CD4-positive, alpha-beta T cell treated with Interleukin-17A for 1 hour (primary cell): ENCODE data around the gene DRC7.

ENCODE experiments used
- DNase-seq: peaks from one replicate; pipeline ENCODE4 v3.0.0-alpha.2; 2020

DRC7 gene

DNA sequence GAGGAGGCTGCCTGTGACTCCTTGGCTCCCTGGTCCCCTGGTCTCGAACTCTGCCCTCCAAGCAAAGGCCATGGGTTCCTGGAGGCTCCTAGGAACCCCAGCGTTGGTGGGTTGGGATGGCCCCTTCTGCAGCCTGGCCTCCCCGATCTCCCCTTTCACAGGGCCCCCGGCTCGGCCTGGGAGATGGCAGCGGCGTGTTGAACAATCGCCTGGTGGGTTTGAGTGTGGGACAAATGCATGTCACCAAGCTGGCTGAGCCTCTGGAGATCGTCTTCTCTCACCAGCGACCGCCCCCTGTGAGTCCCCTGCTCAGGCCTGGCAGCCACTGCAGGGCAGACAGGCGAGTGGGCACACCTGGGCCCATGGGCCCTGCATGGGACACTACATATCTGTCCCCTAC lies 15.6 kb upstream of the DRC7 start:
- no peak for DNase-seq

- DNase-seq, result no peak
These were observed 14.7 kb upstream of the DRC7 start for GRCh38 chr16:57679767-57680482.

- DNase-seq, result no peak
These were observed 13.7 kb upstream of the DRC7 start for GRCh38 chr16:57680842-57681375.

DNA sequence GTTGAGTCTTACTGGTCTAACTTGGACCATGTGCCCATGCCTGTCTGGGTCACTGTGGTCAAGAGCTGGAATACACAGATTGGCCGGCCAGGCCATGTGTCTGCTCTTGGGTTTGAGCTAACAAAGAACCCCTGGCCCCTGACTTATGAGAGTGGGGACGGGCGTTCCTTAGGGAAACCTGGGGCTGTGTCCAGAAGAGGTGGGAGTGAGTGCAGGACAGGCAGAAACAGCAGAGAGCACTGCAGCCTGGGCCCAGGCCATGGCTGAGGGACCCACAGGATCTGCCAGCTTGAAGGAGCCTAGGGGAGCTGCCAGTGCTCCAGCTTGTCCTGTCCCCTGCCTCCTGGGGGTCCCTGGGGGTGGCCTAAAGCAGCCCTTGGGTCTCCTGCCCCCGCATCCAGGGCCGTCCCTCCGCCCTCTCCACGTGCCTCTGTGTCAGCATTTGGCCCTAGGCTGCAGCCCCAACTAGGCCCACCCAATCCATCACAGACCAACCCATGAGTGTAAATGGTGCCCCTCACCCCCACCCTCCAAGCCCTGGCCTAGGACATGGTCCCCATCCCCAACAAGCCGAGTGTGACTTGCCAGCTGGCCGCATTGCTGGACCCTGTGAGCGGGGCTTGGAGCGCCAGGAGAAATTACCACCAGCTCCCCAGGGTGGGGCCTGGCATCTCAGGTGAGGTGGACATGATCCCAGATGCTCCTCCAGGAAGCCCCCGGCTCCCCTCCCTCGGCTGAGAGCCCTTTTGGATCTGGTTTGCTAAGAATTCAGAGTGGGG lies 12.5 kb upstream of the DRC7 start:
- no peak for DNase-seq

DNA sequence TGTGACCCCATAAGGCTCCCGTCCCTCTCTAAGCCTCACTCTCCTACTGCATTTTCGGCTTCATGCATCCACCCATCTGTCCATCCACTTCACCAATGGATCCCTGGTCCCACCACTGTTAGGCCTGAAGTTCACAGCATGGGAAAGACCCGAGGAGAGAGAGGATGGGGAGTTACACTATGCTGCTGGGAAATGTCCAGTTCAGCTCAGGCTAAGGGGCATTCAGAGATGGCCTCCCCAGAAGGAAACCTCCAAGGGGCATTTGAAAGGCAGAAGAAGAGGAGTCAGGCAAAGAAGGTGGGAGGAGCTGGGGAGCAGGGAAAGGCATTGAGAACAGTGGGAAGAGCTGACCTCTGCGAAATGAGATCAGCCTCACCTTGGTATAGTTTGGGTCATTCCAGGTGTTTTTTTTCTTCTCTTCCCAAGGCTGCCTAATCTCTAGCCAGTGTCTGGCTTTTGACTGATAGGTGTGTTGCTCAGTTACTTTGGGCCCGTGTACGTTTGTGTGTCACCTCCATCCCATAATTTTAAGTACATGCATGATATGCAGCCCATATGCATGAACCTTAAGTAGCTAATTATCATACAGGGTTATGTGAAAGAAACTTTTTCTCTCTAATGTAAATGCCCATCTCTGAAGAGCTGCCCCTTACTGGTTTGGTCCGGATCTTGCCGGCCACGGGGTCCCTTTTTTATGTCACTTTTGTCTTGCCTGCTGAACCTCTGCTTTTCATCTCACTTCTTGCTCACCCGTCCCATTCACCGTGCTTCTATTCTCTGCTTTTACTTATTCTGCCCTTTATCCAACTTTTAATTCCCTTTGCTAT lies 11.6 kb upstream of the DRC7 start:
- no peak for DNase-seq

GRCh38 chr16:57683636-57684545 lies 10.7 kb upstream of the DRC7 start:
- no peak for DNase-seq

- no peak for DNase-seq
These were observed 9.8 kb upstream of the DRC7 start for GRCh38 chr16:57684626-57685358.

GRCh38 chr16:57685633-57686032 lies 9.0 kb upstream of the DRC7 start:
- no peak for DNase-seq

- DNase-seq, result no peak
These were observed 8.0 kb upstream of the DRC7 start for GRCh38 chr16:57686577-57686976.

- DNase-seq, result no peak
These were observed 7.2 kb upstream of the DRC7 start for GRCh38 chr16:57687363-57687929.

- no peak for DNase-seq
These were observed 6.1 kb upstream of the DRC7 start for GRCh38 chr16:57688487-57688986.

DNA sequence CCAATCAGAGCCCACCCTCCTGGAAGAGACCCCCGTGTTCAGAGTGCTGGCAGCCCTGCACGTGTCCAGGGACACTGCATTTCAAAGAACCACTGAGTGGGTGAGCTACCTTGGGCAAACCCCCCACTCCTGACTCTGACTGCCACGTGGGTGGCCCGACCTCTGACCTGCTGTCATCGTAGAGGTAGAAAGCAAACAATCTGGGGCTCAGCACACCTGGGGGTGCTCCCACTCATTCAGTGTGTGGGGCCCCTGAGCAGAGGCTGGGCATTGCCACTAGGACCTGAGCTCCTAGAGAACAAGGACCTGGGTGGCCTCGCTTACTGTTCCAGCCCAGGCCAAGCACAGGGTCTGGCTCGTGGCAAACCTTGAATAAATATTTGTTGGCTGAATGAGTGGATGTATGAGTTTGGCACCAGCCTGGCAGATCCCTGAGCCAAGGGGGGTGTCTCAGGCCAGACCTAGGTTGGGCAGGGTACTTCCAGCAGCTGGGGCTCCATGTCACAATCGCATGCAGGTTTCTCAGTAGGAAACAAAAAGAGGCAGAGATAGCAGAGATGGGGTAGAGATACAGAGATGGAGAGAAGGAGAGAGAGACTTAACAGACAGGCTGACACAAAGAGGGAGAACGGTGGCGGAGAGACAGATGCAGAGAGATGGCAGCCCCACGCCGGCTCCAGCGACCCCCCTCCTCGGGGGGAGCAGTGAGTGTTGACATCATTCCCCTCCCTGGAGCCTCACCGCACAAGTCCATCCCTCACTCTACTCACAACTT lies 5.4 kb upstream of the DRC7 start:
- DNase-seq, result no peak

DNA sequence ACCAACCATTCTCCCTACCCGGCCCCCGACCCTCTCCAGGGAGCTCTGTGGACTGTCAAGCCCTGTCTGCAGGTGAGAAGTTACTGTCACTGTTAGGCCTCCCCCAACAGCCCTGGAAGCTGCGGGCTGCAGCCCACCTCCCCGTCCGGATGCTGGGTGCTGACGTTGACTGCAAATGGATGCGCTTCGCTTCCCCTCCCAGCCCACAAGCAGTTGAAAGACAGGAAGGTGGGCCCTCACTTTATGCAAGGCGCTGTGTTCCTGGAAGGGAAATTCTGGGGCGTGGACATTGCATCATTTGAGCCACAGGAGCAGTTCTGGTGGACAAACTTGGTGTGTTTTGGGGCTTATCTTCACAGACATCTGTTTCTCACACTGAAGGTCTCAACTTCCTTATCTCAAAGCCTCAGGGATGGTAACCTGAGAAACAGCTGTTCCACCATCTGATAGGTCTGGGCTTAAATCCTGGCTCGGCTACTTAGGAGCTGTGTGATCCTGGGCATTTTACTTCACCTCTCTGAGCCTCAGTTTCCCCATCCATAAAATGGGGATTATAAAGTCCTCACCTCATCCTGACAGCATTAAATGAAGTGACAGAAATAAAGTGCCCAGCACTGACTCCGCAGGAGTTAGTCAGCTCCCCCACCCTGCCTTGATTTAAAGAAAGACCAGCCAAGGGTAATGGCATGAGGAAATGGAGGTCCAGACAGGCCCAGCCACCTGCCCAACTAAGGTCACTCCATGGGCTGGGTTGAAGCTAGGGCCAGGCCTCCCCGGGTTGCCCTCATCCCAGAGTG lies 4.6 kb upstream of the DRC7 start:
- peak; percentile 59 for DNase-seq

DNA sequence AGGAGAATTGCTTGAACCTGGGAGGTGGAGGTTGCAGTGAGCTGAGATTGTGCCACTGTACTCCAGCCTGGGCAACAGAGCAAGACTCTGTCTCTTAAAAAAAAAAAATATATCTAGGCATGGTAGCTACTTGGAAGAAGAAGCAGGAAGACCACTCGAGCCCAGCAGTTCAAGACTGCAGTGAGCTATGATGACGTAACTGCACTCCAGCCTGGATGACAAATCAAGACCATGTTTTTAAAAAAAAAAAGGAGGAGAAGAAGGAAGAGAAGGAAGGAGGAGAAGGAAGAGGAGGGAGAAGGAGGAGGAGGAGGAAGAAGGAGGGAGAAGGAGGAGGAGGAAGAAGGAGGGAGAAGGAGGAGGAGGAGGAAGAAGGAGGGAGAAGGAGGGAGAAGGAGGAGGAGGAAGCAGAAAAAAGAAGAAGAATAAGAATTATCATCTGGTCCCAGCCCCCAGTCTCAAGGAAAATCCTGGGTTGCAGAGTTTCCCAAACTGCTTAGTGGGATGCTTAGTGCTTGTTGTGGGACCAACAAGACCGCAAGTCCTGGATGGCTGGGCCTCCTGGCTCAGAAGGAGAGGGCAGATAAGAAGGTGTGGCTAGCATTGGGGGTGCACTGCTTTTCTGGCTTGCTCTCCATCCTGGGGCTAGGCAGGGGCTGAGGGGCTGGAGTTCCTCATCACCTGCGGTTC lies 3.7 kb upstream of the DRC7 start:
- no peak for DNase-seq

DNA sequence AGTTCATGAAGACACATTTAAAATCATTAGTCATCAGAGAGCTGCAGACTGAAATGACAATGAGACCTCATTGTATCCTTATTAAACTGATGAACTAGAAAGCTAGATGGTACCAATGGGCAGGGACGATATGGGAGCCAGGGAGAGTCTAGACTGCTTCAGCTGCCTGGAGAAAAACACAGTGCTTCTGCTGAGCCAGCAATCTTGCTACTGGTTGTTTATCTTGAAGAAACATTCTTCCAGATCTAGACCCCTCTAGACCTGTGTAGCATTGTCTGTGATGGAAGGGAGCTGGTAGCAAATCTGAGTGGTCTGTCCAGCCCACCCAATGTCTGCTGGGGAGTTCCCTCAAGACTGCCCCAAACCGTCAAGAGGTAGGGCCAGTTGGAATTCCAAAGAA lies 2.0 kb upstream of the DRC7 start:
- DNase-seq, result no peak

DNA sequence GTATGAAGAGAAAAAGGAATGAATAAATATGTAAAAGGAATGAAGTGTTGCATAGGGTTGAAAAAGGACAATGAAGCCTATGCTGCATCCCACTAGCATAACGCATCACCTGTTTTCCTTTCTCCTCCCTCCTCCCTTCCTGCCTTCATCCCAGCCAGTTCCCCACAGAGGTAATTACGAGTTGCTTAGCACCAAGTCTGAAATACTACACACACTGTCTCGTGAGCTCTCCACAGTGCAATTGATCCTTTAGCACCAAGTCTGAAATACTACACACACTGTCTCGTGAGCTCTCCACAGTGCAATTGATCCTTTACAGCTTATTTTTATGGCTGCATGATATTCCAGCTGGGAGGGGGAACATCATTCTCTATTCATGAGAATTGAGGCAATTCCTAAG lies 1.1 kb upstream of the DRC7 start:
- DNase-seq, result no peak

GRCh38 chr16:57694231-57694724 lies 328 bp upstream of the DRC7 start:
- no peak for DNase-seq

DNA sequence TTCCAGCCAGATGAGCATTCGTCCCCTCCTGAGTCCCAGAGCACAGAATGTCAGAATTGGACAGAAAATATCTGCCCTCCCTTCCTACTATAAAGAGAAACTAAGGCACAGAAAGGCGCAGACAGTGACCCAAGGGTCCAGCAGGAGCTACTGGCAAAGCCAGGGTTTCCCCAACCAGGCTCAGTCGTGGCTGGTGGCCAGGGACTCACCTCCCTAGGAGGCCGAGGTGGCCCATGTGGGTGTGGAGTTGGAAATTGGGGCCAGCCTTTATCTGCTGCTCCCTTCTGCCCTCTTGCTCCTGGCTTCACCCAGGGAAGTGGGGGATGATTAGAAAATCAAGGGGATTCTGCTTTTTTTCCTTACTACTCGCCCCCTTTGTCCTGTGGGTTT lies 1.1 kb downstream of the DRC7 start:
- no peak for DNase-seq

DNA sequence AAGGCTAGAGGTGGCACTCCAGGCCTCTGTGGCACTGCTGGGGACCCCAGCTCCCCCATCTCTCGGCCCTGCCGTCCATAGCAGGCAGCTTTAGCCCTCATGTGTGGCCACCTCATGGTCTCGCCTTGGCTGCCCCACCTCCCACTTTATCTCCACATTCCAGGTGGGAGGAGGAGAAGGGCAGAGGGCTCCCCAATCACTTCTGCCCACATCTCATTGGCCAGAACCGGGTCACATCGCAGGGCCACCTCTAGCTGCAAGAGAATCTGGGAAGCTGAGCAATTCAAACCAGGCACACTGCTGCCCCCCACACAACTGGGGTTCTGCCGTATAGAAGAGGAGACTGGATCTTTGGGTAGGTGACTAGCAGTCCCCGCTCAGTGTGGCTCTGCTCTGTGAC lies 1.6 kb downstream of the DRC7 start:
- no peak for DNase-seq
